Colon (tissue), 2 donors: ENCODE data around the gene ZNF816.
"Not testable (repeated sequence)": the region's sequence is repeated elsewhere in the genome, so short reads cannot be mapped to it uniquely, and the experiment has no call there.

Source experiments
- FAIRE-seq: peaks from 2 replicates; lab custom pipeline; 2012; peaks lifted over from hg19 to GRCh38; lab: Jason Lieb, UNC
- donor health status: control.
- donor health status: control.

ZNF816 gene

DNA sequence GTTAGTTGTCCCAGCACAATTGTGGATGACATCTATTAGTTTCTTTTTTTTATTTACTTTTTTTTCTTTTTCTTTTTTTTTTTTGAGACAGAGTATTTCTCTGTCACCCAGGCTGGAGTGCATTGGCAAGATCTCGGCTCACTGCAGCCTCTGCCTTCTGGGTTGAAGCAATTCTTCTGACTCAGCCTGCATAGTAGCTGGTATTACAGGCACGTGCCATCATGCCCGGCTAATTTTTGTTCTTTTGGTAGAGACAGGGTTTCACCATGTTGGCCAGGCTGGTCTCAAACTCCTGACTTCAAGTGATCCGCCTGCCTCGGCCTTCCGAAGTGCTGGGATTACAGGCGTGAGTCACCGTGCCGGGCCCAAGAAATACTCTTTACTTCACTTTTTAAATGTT lies 38.0 kb downstream of the ZNF816 start:
- FAIRE-seq = not testable (repeated sequence)

GRCh38 chr19:52923778-52924593 lies 38.7 kb downstream of the ZNF816 start:
- FAIRE-seq = no peak

DNA sequence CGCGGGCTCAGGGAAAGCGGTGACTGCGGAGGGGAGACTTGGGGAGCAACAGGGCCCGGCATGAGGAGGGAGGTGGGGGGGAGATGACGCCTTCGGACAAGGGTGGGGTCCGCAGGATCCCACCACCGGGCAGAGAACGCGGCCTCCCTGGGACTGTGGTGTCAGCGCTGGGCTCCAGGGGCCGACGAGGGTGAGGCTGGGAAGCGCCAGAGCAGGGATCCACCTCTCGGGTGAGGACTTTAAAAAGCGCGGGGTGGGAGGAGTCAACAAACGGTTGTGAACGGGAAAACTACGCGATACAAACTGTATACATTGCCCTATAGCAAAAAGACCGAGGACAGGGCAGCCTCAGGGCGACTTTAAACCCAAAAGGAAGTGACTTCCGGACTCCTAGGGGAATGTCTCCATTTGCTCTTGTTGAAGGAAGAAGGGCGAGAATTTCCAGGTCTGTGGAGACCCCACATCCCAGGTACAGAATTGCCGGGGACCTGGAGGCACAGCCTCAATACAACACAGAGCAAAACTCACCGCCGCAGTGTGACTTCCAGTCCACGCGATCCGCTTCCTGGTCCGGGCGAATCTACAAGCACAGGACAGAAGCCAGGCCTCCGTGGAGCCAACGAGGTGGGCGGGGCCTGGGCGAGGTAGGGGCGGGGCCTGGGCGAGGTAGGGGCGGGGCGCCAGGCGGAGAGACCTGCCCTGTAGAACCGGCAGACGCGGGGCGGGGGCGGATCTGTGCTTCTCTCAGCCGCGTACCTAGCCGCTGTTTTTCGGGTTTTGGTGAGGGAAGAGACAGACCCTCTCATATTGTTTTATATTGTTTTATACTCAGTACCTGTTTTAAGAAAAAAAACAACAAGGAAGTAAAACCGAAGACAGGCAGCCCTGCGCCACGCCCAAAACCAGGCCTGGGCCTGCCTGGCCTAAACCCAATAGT lies 39.6 kb downstream of the ZNF816 start, which contains the start of gene ZNF888:
ZNF888 (minus strand) TSS at position 588 of the 937 bp plus-strand sequence. CDS start 5,555 bp downstream, outside the sequence.
- FAIRE-seq = no peak

- FAIRE-seq = no peak
Observed at GRCh38 chr19:52917531-52917930, 45.1 kb downstream of the ZNF816 start.

DNA sequence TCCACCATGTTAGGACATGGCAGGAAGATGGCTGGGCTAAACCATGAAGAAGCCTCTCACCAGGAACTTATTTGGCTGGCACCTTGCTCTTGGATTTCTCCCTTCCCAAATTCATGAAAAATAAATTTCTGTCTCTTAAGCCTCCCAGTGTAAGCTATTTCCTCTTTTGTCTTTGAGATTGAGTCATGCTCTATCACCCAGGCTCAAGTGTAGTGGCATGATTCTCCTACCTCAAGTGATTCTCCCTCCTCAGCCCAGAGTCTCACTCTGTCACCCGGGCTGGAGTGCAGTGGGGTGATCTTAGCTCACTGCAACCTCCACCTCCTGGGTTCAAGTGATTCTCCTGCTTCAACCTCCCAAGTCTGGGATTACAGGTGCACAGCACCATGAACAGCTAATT lies 52.0 kb downstream of the ZNF816 start:
- FAIRE-seq = no peak

- not testable (repeated sequence) for FAIRE-seq
Observed at GRCh38 chr19:52904052-52904780, 58.5 kb downstream of the ZNF816 start.

- no peak for FAIRE-seq
Observed at GRCh38 chr19:52901842-52902241, 60.8 kb downstream of the ZNF816 start.
